HEK293T (cell line): ENCODE results near the gene HOXA7.

Experiments used
- CTCF ChIA-PET: fragments of 350-600 bp; formaldehyde crosslinking; extraction: SDS; loops from one replicate; lab custom pipeline; 2021; ENCODE audit warnings: antibody characterized with exemption, inconsistent platforms; lab: Yijun Ruan, JAX
- POLR2A ChIA-PET: fragments of 350-600 bp; formaldehyde crosslinking; extraction: SDS; loops from one replicate; lab custom pipeline; 2020; ENCODE audit warnings: antibody characterized with exemption, inconsistent platforms; lab: Yijun Ruan, JAX
- DNase-seq: peaks from one replicate; pipeline ENCODE4 v3.0.0; 2012; ENCODE audit warnings: mixed read lengths; ENCODE audit errors: extremely low spot score
- ARNT ChIP-seq: fragments of 450-650 bp; IDR thresholded peaks from 2 replicates; pipeline ENCODE4 v1.6.1; 2017; ENCODE audit warnings: mild to moderate bottlenecking
- BHLHE40 ChIP-seq: fragments of 450-650 bp; IDR thresholded peaks from 2 replicates; pipeline ENCODE4 v1.6.1; 2016; ENCODE audit warnings: mild to moderate bottlenecking, moderate library complexity, borderline replicate concordance
- CTBP1 ChIP-seq: fragments of 450-650 bp; IDR thresholded peaks from 2 replicates; pipeline ENCODE4 v1.6.1; 2016; ENCODE audit warnings: borderline replicate concordance
- ELF4 ChIP-seq: fragments of 450-650 bp; IDR thresholded peaks from 2 replicates; pipeline ENCODE4 v1.6.1; 2017; ENCODE audit warnings: antibody characterized with exemption
- FOXA1 ChIP-seq: fragments of 450-650 bp; IDR thresholded peaks from 2 replicates; pipeline ENCODE4 v1.6.1; 2016; ENCODE audit warnings: mild to moderate bottlenecking
- FOXK2 ChIP-seq: fragments of 450-650 bp; IDR thresholded peaks from 2 replicates; pipeline ENCODE4 v1.6.1; 2016; ENCODE audit warnings: mild to moderate bottlenecking
- FOXM1 ChIP-seq: fragments of 450-650 bp; IDR thresholded peaks from 2 replicates; pipeline ENCODE4 v1.6.1; 2017; ENCODE audit warnings: mild to moderate bottlenecking, borderline replicate concordance
- HDGF ChIP-seq: fragments of 450-650 bp; IDR thresholded peaks from 2 replicates; pipeline ENCODE4 v1.6.1; 2017; ENCODE audit warnings: antibody characterized with exemption, borderline replicate concordance
- L3MBTL2 ChIP-seq: fragments of 450-650 bp; conservative IDR thresholded peaks from 2 replicates; pipeline ENCODE4 v1.6.1; 2016; ENCODE audit warnings: mild to moderate bottlenecking
- LEF1 ChIP-seq: fragments of 450-650 bp; IDR thresholded peaks from 2 replicates; pipeline ENCODE4 v1.6.1; 2017; ENCODE audit warnings: mild to moderate bottlenecking, borderline replicate concordance
- NFRKB ChIP-seq: fragments of 450-650 bp; IDR thresholded peaks from 2 replicates; pipeline ENCODE4 v1.6.1; 2016; ENCODE audit warnings: mild to moderate bottlenecking, moderate library complexity
- PKNOX1 ChIP-seq: fragments of 450-650 bp; IDR thresholded peaks from 2 replicates; pipeline ENCODE4 v1.6.1; 2016
- SP1 ChIP-seq: fragments of 450-650 bp; IDR thresholded peaks from 2 replicates; pipeline ENCODE4 v1.6.1; 2017
- SUZ12 ChIP-seq: fragments of 450-650 bp; IDR thresholded peaks from 2 replicates; pipeline ENCODE4 v1.6.1; 2016; ENCODE audit warnings: mild to moderate bottlenecking
- TARDBP ChIP-seq: fragments of 450-650 bp; IDR thresholded peaks from 2 replicates; pipeline ENCODE4 v1.6.1; 2016
- ZNF384 ChIP-seq: fragments of 450-650 bp; IDR thresholded peaks from 2 replicates; pipeline ENCODE4 v1.6.1; 2016

HOXA7 gene

DNA sequence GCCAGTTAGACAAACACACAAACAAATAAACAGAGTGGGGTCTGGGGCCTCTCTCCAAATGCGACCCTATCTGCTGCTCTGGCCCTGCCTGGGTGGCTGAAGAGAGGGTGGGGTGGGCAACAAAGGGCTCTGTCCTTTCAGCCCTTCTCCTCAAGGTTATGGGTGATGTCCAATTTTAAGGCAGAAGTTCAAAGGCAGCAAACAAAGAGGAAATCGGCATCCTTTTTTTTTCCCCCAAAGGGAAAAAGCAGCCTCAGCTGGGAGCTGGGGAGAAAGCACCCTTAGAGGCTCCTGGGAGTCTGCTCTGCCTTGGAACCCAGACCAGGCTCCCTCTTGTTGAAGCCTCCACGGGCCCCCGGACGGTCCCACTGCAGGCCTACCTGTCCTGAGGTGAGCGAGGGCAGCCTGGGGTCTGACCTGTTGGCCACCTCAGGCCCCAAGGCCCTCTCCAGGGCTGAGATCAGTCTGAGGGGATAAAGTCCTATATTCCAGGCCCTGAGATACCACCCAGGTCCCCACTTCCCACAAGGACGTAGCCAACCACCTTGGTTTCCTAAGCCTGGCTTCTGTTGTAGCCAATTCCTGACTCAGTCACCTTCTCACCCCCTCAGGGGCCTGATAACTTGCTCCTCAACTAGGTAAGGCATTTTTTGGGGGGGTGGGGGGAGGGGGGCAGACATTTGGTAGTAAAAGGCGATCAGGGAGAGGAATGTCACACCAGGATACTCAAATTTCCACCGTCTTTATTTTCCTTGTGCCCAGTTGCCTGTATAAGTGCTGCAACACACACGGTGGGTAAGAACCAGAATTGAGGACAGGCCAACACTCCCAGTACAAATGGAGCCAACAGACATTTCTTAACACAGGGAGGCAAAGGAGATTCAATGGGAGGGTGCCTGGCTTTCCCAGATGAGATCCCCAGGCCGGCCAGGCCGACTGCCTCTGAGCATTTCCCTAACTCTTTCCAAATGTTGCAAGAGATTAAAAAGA is 24.3 kb upstream of the HOXA7 start:
- CTCF ChIA-PET: interaction anchor here (0.6 to 2.2 kb wide), 14 partner anchors 8 to 478 kb away, joined by 3 to 13 read pairs (median 5); partner anchors contain the start of genes HOXA13, HOXA3 and HOXA5
- POLR2A ChIA-PET: interaction anchor here (1.0 to 13.6 kb wide), 15 partner anchors 9 to 987 kb away, joined by 3 to 367 read pairs (median 5); partner anchors contain the start of genes CBX3, HOXA10, HOXA3 and HOXA5

GRCh38 chr7:27179503-27180430 is 23.3 kb upstream of the HOXA7 start:
- peak; percentile 71 for DNase-seq
- ChIA-PET CTCF (interaction anchor here (0.6 to 2.2 kb wide), 18 partner anchors 9 to 916 kb away, joined by 3 to 13 read pairs (median 4); partner anchors contain the start of genes HOXA13, HOXA3 and HOXA5), POLR2A (interaction anchor here (1.0 to 13.6 kb wide), 14 partner anchors 10 to 986 kb away, joined by 3 to 367 read pairs (median 4); partner anchors contain the start of genes CBX3, HOXA3, HOXA5 and HOXA6)
- TF ChIP-seq PKNOX1 (peak; percentile 77), L3MBTL2 (peak; percentile 54), ELF4 (no peak)

More for the DNA sequence above, 24.3 kb upstream of the HOXA7 start:
- TF ChIP-seq ARNT: no peak
- TF ChIP-seq CTBP1: no peak
- TF ChIP-seq SUZ12: no peak
- no peak for TF ChIP-seq HDGF
- TF ChIP-seq L3MBTL2: no peak
- no peak for TF ChIP-seq FOXK2
- TF ChIP-seq FOXM1: no peak
- TF ChIP-seq BHLHE40: no peak
- no peak for TF ChIP-seq ZNF384
- no peak for DNase-seq

DNA sequence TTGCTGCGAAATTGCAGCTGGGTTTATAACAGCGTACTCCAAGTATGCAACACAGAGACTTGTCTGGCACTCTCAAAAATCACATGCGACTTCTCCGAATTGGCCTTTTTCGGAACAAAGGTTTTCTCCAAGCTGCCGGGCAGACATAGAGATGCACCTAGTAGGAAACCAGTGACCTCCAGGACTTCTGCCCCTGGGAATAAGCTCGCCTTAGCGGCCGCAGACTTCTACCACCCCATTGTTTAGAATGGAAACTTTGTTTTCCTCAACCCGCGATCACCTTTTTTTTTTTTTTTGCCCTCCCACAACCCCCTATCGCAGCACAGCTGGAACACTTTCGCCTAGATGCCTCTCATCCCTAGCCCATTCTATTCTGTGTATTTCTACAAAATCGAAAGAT is 22.6 kb upstream of the HOXA7 start:
- POLR2A ChIA-PET: interaction anchor here (1.0 to 13.6 kb wide), 15 partner anchors 8 to 985 kb away, joined by 3 to 367 read pairs (median 4); partner anchors contain the start of genes CBX3, HOXA3, HOXA5 and HOXA6
- TF ChIP-seq L3MBTL2 (no peak), ARNT (no peak), NFRKB (no peak), SP1 (no peak), ZNF384 (no peak), BHLHE40 (no peak), ELF4 (no peak), SUZ12 (no peak), LEF1 (no peak), TARDBP (no peak), FOXM1 (no peak), HDGF (no peak), PKNOX1 (no peak), FOXA1 (no peak), FOXK2 (no peak), CTBP1 (no peak)
- CTCF ChIA-PET: interaction anchor here (0.6 to 2.2 kb wide), 12 partner anchors 9 to 917 kb away, joined by 3 to 13 read pairs (median 6); partner anchors contain the start of genes HOXA13 and HOXA5

DNA sequence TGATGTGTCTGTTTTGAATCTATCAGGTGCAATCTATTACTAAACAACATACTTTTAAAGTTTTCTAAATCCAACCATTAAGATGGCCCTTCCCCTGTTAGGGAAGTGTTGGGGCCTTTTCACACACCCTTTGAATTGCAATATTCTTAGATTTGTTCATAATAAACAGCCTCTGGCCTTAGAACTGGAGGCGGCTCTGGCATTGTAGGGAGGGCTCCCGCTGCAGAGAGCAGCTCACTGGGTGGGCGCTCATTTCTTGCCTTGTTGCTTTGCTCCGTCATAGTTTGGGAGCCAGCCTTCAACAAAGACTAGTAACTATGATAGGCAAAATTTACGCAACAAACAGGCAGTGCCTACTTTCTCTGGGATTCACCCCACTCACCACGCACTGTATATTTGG is 21.9 kb upstream of the HOXA7 start:
- DNase-seq: peak; percentile 8
- ChIA-PET CTCF (interaction anchor here (1.7 to 2.2 kb wide), 2 partner anchors 16 to 37 kb away, joined by 11 to 13 read pairs; no protein-coding TSS in a partner anchor), POLR2A (interaction anchor here (1.0 to 13.6 kb wide), 8 partner anchors 8 to 47 kb away, joined by 3 to 367 read pairs (median 8); partner anchors contain the start of genes HOXA3, HOXA5, HOXA6 and HOXA7)
- TF ChIP-seq BHLHE40: no peak
- TF ChIP-seq ELF4: no peak
- TF ChIP-seq CTBP1: no peak
- no peak for TF ChIP-seq HDGF
- TF ChIP-seq SP1: no peak
- TF ChIP-seq TARDBP: no peak
- no peak for TF ChIP-seq NFRKB

More for the DNA sequence above, 22.6 kb upstream of the HOXA7 start:
- DNase-seq: no peak

- no peak for DNase-seq
- ChIA-PET POLR2A (interaction anchor here (0.7 to 13.6 kb wide), 11 partner anchors 8 to 985 kb away, joined by 3 to 367 read pairs (median 6); partner anchors contain the start of genes HOXA11, HOXA3, HOXA5 and HOXA6), CTCF (interaction anchor here (1.0 to 2.3 kb wide), 3 partner anchors 9 to 18 kb away, joined by 3 to 8 read pairs (median 4); no protein-coding TSS in a partner anchor)
- TF ChIP-seq TARDBP: no peak
- TF ChIP-seq ARNT: no peak
- TF ChIP-seq L3MBTL2: no peak
- TF ChIP-seq PKNOX1: no peak
Measured at GRCh38 chr7:27177795-27178320, 21.4 kb upstream of the HOXA7 start.
